ENCODE measurements around the gene OR8B12.
"Not testable (repeated sequence)": the region's sequence is repeated elsewhere in the genome, so short reads cannot be mapped to it uniquely, and the experiment has no call there.

Gene OR8B12

DNA sequence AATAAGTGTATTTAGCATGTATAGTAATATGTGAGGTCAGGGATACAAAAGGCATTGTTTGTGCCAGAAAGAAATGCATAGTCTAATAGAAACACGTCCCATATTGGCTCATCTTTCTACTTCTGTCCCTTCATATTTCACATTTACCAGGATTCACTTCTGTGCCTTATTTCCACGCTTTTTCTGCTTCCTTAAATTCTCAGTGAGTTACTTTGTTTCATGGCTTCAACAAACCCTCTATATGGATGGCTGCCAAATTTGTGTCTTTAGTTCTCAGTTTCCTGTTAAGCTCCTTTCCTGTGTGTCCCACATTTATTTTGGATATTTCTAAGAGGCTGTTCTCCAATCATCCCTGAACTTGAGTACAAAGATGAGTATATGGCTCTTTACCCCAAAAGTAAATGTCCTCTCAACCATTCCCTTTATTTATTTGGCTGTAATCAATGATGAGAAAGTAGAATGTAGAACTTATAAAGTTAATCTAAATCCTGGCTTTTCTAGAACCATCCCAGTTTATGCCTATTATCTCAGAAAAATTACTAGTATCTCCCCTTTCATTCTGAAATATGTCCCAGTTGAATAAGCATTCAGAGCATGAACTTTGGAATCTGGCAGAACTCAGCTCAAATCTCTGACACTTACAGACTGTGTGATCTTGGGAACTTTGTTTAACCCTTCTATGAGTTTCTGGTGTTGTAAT, 23.5 kb downstream of the OR8B12 start:
- no peak for DNase-seq (ENCODE audit: low read depth)

DNA sequence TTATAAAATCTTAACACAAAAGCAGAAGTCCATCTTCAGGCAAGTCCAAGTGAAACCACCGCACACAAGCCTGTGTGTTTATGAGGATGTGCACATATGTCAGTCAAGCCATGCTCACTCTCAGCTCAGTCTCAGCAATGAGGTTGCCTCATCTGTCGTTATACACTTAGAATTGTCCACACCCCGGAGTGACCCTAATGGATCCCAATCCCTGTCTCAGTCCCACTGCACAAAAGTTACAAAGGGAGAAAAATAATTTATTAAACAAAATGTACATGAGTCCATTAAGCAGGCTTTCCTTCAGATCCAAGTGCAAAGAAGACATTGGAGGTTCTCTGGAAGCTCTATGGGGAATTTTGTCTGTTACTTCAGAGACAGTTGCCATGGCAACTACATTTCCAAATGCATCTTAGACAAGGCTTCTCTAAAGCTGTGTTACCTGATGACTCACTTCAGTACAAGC, 24.4 kb downstream of the OR8B12 start:
- DNase-seq (ENCODE audit: low read depth) = no peak

DNA sequence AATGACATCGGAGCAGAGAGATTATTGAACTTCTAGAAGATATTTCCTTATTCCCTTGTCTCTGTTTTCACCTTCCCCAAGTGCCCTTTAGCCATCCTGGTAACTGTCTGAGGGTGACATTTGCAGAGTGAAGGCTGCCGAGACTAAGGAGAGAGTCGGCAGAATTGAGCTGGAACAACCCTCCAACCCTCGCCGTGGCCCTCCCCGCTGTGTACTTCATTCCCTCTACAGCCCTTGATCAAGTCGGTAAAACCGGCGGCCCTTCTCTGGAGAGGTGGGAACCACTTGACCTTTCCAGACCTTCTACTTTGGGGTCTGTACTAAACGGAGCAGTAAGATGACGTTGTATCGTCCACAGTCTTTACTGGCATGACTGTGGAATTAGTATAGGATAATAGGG, 26.1 kb downstream of the OR8B12 start:
- DNase-seq (ENCODE audit: low read depth) = no peak

- not testable (repeated sequence) for DNase-seq (ENCODE audit: low read depth)
Observed at GRCh38 chr11:124514675-124515074, 28.8 kb downstream of the OR8B12 start.

DNA sequence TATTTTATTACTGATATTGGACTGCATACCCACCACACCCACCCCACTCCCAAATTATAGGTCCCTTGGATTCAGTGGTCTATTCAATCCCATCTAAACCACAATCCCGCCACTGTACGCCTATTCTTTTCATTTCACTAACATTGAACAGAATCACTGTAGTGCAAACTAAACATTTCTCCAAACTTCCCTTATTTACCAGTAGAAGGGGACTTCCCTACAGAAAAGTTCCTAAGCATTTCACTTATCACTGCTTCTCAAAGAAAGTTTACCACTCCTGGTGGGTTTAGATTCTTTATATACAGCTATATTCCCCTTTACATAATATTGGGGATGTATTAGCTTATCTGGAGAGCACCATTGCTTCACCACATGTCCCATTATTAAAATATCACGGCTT, 29.3 kb downstream of the OR8B12 start:
- no peak for DNase-seq (ENCODE audit: low read depth)

DNA sequence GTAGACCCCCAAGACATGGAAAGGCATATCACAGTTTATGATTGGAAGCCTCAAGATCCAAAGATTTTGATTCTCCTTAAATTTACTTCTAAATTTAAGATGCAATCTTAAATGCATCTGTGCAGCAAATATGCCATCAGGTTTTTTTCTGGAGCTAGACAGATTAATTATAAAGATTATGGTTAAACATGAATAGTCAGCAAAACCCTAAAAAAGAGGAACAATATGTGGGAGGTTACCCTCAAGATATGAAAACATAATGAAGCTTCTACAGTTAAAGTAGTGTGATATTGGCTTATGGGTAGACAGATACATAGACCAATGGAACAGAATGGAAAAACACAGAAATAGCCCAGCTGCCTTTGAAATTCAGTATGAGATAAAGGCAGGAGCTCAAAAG, 31.7 kb downstream of the OR8B12 start:
- DNase-seq (ENCODE audit: low read depth) = no peak

DNA sequence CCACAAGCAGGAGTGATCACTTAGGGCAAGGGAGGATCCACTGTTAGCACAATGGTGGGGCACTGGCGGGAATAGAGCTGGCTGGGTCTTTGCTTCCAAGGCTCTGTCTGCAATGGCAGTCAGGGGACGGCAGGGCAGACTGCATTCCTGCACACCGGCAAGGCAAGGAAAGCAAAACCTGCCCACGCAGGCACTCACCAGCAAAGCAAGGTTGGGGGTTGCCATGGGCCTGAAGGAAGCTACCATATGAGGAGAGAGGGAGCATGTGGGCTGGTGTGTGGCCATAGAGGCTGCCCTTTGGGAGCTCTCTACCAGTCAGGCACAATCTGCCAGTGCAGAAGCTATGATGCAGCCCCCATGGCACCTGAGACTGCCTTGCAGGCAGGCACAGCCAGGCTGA, 33.2 kb downstream of the OR8B12 start:
- no peak for DNase-seq (ENCODE audit: low read depth)

DNA sequence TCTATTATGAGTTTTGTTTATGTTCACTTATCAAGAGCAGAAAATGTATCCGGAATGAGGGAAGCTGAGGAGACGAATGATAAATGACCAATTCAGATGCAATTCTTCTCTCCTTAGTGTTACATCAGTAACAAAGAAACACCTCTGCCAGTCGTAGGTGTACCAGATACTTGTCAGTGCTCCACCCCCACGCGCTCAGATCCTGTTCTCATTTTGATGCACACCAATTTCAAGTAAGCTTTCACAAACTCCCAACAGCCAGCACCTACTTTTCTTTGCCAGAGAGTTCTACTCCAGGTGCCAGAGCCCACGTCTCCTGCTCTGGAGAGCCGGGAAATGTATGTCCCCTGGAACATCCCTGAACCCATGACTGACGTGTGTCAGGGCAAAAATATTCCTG, 43.7 kb downstream of the OR8B12 start:
- no peak for DNase-seq (ENCODE audit: low read depth)

GRCh38 chr11:124493016-124493655, 50.3 kb downstream of the OR8B12 start:
- no peak for DNase-seq (ENCODE audit: low read depth)
